ENCODE results near the gene APOBEC3C.
"Not testable (repeated sequence)": the region's sequence is repeated elsewhere in the genome, so short reads cannot be mapped to it uniquely, and the experiment has no call there.

APOBEC3C gene

DNA sequence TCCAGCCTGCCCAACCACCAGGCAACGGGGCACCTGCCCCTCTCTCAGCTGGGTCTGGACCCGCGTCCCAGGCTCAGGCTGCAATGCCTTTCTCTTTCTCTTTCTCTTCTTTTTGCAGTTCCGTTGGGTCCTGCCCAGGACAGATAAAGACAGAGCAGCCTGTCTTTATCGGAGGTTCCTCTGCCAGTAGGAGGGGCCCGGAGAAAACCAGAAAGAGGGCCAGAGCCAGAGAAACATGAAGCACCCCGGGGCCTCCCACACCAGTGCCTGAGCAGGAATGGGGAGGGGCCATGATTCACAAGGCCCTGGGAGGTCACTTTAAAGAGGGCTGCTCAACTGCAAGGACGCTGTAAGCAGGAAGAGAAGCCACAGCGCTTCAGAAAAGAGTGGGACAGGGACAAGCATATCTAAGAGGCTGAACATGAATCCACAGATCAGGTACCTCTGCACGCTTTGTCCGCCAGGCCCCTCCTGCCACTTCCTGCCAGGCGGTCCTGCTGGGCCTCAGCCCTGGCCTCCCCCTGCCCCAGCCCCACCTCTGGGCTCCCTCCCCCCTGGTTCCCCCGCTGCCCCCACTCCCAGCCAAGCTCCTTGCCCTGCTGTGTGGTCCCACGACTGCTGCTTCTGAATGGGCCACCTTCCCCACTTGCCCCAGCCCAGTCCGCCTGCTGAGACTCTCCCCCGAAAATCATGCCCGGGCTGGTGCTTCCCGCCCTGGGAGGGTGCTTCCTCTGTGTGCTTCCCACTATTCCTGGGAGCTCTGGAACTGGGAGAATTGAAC lies at the start of gene APOBEC3C:
APOBEC3C (plus strand) TSS at position 316 of the 781 bp plus-strand sequence; CDS start at position 422, 106 bp downstream.
- DNase-seq (ENCODE audit: low read depth in 1 of 2, low spot score in 1 of 2): peak; percentile 48 to 64

DNA sequence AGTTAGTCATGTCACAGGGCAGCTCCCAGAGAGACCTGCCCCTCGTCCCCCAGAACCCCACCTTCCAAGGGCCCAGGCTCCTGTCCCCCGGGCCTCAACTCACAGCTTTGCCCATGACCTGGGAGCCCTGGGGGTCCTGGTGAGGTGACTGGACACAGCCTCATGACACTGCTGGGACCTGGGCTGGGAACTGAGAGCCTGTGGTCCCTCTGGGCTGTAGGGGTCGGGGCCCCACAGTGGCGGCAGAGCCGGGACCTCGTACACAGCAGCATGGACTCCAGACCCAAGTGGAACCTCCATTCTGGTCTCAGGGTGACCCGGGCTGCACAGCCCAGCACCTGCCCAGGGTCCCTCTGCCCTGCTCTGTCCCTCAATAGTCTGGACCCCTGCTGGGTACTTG lies 49.8 kb upstream of the APOBEC3C start:
- no peak for DNase-seq (ENCODE audit: low read depth in 1 of 2, low spot score in 1 of 2)

DNA sequence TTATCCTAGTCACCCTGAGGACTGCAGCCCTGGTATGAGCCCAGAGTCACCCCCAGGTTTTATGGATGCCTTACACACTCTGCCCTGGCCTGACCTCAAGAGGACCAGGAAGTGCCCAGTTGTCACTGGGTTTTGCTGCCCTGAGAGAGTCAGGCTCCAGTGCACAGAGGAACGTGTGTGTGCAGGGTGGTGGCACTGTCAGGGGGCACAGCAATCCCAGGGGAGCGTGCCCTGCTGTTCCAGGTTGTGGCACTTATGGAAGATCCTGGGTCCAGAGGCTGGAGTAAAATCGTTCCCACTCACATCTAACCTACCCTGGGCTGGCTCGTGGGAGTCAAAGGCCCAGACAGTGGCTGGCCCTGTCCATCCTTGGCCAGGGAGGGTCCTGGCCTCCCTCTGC lies 49.1 kb upstream of the APOBEC3C start:
- DNase-seq (ENCODE audit: low read depth in 1 of 2, low spot score in 1 of 2): no peak

DNA sequence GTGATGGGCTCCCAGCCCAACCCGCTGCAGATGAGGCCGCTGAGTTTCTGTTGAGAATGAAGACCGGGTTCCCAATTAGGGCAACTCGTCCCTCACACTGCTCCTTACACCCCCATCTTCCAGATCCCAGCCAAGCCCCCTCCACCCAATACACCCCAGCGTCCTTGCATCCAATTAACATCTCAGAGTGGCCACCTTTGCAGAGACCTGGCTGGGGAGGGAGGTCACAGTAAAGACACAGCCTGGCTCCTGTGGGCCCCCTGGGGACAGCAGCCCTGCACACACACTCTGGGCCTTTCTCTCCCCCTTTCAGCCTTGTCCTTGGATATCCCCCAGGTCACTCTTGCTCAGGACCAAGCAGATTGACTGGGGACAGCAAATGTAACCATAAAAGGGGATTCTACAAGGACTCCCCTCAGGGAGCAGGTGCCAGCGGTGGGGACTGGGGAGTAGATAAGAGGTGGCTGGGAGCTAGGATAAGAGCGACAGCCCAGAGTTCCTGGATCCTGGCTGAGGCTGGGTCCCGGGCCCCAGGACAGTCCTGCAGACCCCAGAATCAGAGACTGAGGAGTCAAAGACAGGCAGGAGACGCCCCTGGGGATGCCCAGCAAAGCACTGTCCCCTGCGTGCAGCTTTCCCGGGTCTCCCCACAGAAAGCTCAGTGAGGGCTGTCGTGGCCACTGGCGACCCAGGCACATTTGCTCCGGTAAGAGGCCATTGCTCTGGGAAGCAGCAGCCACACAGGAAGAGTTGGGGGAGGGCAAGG lies 48.3 kb upstream of the APOBEC3C start:
- no peak for DNase-seq (ENCODE audit: low read depth in 1 of 2, low spot score in 1 of 2)

DNA sequence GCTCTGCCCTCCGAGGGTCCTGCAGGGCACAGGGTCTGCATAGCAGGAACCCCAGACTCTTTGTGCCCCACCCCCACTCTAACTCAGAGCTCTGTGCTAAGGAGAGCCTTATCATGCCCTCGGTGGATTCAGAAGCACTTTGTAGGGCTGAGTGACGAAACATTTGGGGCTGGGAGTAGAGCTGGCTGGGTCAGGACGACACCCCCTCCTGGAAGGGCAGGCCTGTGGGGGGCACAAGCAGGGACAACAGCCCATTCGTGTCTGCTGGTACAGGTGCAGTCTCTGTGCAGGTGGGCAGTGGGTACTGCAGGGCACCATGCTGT lies 47.7 kb upstream of the APOBEC3C start:
- DNase-seq (ENCODE audit: low read depth in 1 of 2, low spot score in 1 of 2): no peak

DNA sequence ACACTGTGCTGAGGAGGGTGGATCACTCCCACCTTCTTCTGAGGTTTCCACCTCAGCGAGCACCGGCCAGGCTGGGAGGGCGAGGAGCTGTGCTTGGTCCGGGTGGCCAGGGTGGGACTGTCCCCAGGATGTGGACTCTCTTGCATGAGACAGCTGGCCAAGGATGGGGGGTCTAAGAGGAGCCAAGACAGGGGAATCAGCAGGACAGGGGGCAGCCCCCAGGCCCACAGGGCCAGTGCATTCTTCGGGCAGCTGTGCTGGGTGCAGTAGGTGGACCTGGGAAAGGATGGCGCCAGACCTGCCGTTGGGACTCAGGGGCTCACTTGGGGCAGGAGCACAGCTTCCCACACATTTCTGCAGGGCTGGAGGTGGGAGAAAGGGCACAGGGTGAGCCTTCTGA lies 47.1 kb upstream of the APOBEC3C start:
- no peak for DNase-seq (ENCODE audit: low read depth in 1 of 2, low spot score in 1 of 2)

DNA sequence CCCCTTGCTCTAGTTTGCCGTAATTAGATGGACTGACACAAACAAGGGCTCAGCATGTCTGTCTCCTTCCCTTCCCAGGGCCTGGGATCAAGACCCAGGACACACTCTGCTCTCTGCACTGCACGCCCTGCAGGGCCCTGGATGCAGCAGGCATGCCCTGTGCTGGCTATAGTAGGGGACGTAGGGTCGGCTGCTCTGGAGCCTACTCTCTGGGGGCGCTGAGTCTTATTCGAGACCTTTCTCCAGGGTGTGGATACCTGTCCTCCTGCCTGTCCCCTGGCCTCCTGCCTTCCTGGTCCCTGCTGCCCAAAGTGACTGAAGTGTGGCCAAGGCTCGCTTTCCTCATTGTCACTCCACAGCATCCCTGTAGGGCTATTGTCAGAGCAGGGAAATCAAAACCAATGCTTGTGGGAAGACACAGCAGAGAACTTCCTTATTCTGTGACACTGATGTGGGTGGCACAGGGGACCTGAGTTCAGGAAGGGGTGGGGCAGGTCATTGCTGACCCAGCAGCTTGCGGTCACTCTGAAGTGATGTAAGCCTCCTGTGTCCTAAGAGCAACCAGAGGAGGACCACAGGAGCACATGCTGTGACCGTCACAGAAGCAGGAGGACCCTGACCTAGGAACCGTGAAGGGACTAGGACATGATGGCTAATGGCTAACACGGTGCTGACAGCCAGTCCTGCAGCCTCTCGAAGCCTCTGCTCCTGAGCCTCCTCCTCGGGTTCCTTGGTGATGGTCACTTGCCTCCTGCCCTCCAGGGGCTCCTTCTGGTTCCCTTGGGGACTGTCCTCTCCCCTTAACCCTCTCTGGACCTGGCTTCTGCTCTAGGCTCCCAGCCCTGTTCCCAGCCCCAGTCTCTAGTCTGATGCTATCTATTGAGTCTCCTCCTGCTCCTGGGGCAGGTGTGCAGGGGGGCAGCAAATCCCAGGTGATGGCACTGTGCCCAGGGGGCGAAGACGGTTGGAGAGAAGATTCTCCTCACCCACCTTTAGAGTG lies 46.3 kb upstream of the APOBEC3C start:
- DNase-seq (ENCODE audit: low read depth in 1 of 2, low spot score in 1 of 2): no peak

DNA sequence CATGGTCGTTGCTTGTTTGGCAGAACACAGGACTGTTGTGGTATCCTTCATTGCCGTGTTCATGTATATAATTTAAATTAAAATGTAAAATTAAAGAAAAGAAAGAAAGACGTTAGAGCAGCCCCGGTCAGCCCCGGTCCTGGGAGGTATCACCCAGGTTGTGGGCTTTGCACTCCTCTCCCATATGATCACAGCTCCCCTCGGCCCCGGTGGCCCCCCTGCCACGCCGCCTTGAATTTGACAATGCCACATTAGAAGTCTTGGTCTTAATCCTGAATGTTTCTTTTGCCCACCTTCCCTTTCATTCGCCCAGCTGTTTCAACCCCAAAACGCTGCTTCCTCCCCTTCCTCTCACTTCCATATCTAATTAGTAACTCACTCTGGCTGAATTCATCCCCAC lies 45.3 kb upstream of the APOBEC3C start:
- no peak for DNase-seq (ENCODE audit: low read depth in 1 of 2, low spot score in 1 of 2)

DNA sequence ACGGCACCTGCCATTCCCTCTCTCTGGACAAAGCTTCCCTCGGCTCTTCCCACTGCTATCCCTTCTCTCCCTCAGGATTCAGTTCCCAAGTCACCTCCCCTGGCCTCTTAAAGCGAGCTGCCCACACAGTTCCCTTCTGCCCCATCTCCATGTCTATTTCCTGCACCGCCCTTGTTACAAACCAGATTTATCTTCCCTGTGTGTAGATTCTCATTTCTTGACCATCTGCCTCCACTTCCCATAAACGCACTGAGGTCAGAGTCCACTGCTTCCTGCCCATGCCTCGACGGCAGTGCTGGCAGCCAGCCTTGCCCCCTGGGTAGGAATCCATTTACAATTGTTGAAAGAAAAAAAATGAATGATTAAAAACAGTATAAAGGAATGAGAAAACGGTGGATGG lies 43.5 kb upstream of the APOBEC3C start:
- no peak for DNase-seq (ENCODE audit: low read depth in 1 of 2, low spot score in 1 of 2)

DNA sequence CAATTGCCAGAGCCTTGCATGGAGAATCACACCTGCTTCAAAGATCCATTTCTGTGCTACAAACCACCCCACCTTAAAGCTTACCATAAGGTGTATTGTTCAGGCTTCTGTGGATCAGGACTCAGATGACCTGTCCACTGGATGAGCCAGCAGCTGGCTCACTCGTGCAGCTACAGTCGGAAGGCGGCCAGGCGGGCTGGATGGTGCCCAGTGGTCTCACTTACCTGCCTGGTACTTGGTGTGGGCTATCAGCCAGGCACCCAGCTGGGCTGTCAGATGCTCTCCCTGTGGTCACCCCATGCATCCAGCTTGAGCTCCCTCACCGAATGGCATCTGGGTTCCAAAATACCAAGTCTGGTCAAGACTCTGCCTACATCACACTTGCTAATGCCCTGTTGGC lies 42.9 kb upstream of the APOBEC3C start:
- DNase-seq (ENCODE audit: low read depth in 1 of 2, low spot score in 1 of 2): no peak

DNA sequence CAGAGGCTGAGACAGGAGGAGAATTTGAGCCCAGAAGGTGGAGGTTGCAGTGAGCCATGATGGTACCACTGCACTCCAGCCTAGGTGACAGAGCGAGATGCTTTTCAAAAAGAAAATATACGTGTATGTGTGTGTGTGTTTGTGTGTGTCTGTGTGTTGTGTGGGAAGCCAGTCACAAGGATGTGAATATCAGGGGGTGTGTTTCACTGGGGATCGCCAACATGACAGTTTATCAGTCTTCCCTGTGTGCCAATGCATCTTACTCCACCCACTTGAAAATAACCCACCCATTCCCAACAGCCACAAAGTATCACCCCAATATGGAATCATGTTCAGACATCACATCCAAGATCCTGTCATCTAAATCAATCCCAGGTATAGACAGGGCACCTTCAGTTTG lies 42.3 kb upstream of the APOBEC3C start:
- no peak for DNase-seq (ENCODE audit: low read depth in 1 of 2, low spot score in 1 of 2)

DNA sequence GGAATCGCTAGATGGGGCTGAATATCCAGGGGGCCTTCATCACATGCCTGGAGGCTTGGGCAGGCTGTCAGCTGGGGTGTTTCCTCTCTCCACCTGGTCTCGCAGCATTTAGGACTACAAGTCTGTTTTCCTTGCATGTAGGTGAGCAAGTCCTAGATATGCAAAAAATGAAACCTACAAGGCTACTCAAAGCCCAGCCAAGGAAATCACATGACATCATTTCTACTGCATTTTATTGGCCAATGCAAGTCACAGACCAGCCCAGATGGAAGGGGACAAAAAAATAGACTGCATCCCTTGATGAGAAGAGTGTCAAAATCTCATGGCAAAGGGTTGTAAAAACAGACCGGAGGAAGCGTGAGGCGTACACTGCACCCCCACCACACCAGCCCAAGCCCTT lies 41.5 kb upstream of the APOBEC3C start:
- DNase-seq (ENCODE audit: low read depth in 1 of 2, low spot score in 1 of 2): no peak

DNA sequence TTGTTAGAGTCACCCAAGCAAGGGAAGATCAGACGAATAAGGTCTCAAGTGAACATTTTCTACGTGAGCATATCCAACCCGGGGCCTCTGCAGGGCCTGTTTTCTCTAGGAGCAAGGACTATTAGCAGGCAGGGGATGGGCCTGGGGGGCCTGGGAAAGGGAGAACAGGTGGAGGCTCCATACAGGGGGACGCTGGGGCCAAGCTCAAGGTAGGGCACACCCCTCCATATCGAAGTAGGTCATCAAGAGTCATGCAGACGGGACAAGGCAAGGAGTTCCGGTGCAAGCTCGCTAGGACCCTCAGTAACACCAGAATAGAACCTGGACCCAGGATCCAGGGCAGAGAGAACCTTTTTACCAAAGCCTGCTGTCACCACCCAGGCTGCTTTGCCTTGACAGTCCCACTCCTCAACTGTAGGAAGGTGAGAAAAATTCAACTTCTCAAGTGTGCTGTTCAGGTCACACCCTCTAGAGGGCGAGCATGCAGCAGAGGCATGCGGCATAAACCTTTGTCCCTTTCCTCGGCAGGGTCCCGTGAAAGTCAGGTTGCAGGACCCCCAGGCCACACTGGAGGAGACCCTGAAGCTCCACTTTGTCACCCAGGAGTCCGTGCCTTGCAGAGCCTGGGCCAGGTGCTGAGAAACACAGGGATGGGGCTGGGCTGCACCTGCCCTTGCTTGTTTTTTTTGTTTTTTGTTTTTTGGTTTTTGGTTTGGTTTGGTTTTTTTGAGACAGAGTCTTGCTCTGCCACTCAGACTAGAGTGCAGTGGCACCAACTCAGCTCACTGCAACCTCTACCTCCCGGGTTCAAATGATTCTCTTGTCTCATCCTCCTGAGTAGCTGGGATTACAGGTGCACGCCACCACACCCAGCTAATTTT lies 40.5 kb upstream of the APOBEC3C start:
- peak in 1 of 2 donors; percentile 32 for DNase-seq (ENCODE audit: low read depth in 1 of 2, low spot score in 1 of 2)

DNA sequence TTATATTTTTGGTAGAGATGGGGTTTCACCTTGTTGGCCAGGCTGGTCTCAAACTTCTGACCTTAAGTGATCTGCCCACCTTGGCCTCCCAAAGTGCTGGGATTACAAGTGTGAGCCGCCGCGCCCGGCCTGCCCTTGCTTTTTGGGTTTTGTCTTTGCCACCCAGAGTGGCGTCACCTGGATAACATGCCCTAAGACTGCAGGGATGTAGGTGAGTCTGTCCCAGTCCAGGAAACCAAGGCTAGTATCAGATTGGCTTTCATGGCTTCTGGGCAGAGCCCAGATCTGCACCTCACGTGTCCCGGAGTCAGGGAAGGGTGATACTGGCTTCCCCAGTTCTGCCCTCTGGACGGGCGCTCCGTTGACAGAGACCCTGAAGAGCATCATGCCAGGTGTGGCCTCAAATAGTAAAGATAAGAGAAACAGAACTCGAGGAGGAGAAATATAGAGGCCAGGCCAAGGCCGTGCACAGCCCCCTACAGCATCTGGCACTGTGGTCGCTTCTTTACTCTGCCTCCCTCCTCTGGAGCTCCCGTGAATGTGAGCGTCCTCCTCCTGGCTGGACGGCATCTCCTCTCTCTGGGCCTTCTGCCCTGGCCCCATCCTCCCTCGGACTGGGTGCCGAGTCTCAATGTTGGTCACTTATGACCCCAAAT lies 39.8 kb upstream of the APOBEC3C start:
- DNase-seq (ENCODE audit: low read depth in 1 of 2, low spot score in 1 of 2): no peak

DNA sequence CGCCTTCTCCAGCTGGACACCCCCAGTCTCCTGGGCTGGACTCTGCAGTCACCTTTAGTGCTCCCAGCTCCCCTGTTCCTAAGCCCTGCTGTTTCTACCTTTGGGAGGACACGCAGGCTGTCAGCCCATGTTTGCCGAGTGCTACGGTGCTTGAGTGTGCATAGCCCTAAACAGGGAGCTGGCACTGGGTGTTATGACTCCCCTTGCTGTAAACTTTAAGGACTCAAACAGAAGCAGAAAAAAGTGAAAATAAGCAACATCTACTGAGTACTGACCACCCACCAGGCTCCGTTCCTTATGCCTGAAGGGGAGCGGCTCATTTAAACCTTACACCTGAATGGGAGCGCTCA lies 39.3 kb upstream of the APOBEC3C start:
- no peak for DNase-seq (ENCODE audit: low read depth in 1 of 2, low spot score in 1 of 2)

DNA sequence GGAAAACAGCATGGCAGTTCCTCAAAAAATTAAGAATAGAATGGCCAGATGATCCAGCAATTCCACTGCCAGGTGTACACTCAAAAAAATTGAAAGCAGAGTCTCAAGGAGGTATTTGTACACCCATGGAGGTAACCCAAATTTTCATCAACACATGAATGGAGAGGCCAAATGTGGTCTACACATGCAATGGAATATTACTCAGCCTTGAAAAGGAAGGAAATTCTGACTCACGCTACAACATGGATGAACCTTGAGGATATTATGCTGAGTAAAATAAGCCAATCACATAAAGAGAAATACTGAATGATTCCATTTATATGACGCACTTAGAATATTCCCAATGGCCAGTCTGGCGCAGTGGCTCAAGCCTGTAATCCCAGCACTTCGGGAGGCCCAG lies 36.8 kb upstream of the APOBEC3C start:
- DNase-seq (ENCODE audit: low read depth in 1 of 2, low spot score in 1 of 2): not testable (repeated sequence)

DNA sequence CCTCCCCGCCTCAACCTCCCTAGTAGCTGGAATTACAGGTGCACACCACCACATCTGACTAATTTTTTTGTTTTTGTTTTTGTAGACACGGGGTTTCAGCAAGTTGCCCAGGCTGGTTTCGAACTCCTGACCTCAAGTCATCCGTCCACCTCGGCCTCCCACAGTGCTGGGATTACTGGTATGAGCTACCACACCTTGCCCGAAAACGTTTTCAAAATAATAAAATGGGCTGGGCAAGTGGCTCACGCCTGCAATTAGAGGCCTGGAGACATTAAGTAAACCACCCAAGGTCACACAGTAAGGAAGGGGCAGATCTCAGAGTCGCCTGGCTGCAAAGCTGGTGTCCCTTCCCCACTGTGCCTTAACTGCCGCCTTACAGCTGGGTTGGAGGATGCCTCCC lies 33.5 kb upstream of the APOBEC3C start:
- not testable (repeated sequence) for DNase-seq (ENCODE audit: low read depth in 1 of 2, low spot score in 1 of 2)

DNA sequence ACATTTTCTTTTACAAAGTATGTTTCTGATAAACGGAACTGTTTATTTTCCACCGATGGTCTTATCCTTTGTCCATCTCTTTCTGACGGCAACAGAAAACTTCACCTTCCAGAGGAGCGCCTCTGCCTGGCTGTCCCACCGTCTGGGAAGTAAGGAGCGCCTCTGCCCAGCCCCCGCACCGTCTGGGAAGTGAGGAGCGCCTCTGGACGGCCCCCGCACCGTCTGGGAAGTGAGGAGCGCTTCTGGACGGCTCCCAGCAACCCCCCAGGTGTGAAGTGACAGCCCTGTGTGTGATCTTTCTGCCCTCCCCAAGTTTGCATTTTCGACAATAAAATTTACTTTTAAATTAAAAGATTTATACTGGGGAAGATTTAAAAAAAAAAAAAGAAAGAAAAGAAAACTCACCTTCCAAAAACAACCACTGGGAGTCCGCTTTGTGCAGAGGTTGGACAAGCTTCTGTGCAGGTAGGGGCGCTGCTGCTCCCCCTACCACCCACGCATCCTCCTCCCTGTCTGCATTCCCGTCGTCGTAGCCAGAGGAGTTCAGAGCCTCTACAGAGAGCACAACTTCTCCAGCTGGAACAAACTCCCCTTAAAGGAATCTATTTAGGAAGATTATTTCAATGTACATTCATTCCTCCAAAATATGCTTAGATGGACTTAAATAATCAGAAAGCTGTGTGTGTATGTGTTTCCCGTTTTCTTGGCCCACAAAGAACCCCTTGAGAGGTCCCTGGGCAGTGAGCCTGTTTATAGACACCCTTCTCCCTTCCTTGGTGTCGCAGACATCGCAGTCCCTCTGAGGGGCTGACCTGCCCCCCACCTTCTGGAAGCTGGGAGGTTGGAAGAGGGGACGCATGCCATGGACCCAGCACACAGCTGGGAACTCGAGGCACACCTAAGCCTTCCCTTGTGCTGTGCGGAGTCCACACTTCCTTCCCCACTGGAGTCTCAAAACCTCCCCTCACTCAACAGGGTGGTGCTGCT lies 32.8 kb upstream of the APOBEC3C start:
- no peak for DNase-seq (ENCODE audit: low read depth in 1 of 2, low spot score in 1 of 2)
